Rectal smooth muscle tissue (tissue), 1 donor: ENCODE data around the gene ONECUT2.

Experiments
- H3K27ac ChIP-seq: one replicate; pipeline ENCODE4 v1.7.0; 2013; ENCODE audit warnings: low read depth, low read length, inconsistent platforms
- H3K27me3 ChIP-seq: one replicate; pipeline ENCODE4 v1.7.0; 2013; ENCODE audit warnings: low read length; ENCODE audit not compliant: control insufficient read depth, insufficient read depth
- H3K36me3 ChIP-seq: one replicate; pipeline ENCODE4 v1.7.0; 2013; ENCODE audit warnings: low read length; ENCODE audit not compliant: control insufficient read depth, insufficient read depth
- H3K4me1 ChIP-seq: one replicate; pipeline ENCODE4 v1.7.0; 2013; ENCODE audit warnings: low read length; ENCODE audit not compliant: control insufficient read depth, insufficient read depth
- H3K4me3 ChIP-seq: one replicate; pipeline ENCODE4 v1.7.0; 2013; ENCODE audit warnings: low read length
- H3K9ac ChIP-seq: one replicate; pipeline ENCODE4 v1.7.0; 2013; ENCODE audit warnings: low read length

The ONECUT2 gene

DNA sequence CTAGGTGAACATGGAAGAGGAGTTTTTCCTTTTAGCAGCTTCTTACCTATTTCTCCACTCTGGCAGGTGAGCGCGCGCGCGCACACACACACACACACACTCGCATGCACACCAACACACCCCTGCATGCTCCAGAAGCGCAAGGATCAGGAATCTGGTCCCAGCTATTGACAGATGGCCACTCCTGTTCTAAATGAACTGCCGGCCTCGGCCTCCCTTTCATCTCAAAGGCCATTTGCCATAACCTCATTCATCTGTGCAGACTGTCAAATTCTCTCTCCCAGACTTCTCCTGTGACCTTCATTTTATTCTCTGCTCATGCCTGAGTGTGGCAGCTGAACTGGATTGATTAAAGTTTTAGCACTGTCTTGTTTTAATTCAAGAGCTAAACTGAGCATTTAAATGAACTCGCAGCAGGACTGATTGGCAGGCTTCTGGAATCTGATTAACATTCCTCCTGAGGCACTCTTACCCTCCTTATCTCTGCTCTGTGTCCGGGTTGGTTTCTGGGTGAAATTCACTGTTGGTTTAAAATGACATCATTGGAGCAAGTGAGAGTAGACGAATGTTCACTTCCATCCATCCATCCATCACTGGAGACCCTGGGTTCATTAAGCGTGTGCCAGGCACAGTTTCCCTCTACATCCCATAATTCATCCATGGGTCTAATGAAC, 92.5 kb downstream of the ONECUT2 start:
- Histone ChIP-seq H3K9ac (no peak overlapping the region), H3K27me3 (no peaks in the 10 kb centered on the region), H3K4me3 (no peak overlapping the region), H3K27ac (no peak overlapping the region), H3K36me3 (no peaks in the 10 kb centered on the region), H3K4me1 (no peaks in the 10 kb centered on the region)

DNA sequence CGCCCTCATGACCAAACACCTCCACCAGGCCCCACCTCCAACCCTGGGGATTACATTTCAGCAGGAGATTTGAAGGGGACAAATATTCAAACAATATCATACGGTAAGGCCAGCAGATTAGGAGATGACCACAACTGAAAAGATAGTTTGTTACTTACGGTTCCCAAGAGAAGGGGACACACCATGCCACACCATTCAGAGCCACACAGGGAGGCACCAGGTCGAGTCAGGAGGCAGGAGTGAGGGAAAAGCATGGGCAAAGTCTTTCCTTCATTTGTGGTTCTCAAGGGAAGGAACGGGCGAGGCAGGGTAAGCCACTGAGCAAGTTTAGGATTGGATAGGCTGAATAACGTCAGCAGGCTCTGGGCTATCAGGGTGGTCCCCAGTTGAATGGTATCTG, 94.0 kb downstream of the ONECUT2 start:
- H3K27ac ChIP-seq: no peak overlapping the region
- H3K27me3 ChIP-seq: no peaks in the 10 kb centered on the region
- H3K4me1 ChIP-seq: no peaks in the 10 kb centered on the region
- no peaks in the 10 kb centered on the region for H3K36me3 ChIP-seq
- H3K9ac ChIP-seq: no peak overlapping the region
- H3K4me3 ChIP-seq: no peak overlapping the region

DNA sequence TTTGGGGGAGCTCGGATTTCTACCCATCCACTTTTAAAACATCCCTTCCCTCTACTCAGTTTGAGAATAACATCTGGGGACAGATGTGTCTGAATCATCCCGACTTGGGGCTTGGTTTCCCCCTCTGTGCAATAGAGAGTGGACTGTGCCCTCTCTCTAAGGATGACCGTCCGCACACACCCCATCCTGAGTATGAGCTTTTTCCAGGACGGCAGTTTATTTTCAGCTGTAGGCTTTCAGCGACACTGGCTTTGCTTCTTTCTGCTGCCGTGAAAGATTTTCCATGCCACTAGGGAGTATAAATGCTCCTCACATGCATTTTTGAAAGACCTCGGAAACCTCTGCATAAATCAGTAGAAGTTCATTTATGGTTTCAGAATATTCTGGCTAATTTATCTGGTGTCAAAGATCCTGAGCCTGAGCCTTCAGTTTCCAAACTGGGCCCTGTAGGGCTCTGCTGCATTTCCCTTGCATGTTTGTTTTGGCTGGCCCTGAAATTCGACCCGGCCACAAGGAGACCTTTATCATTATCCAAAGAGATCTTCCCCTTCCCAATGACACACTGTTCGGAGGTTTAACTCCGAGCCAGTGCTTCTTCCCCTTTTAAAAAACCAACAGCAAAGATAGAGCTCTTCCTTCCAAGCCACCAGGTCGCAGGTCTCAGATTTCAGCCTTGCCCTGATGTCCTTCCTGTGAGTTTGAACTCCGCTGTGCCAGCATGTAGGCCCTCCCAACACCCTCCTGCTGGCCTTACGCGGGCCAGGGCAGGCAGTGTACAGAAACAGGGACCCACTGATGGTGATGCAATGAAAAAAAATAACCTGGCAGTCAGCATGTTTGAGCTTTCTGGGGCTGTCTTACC, 98.1 kb downstream of the ONECUT2 start:
- H3K27ac ChIP-seq: no peak overlapping the region
- no peak overlapping the region for H3K4me3 ChIP-seq
- no peak overlapping the region for H3K9ac ChIP-seq
- no peaks in the 10 kb centered on the region for H3K27me3 ChIP-seq
- H3K4me1 ChIP-seq: no peaks in the 10 kb centered on the region
- no peaks in the 10 kb centered on the region for H3K36me3 ChIP-seq

DNA sequence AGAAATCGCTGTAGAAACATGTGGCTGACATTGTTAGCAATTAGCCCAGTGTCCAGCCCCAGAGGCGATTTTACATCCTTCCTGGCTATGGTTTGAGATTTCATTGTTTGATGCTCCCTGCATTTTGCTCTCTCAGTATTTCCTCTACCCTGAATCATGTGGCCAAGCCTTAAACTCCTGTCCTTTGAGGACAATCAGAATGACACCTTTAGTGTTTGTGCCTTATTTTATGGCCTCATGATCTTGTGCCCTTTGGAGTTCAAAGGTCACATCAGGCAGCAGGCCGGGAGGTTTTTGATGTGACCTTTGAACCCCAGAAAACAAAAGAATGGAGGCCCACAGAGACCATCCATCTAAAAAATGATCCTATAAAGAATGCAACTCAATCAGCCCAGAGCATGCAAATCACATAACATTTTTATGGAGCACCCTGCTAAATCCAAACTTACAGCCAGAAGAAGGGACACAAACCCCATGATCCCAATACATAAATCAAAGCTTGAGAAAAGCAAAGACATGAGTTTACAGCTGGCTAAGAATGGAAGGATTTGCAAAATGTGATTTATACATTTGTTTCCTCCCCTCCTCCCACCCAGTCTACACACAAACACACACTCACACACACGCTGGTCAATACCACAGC, 98.8 kb downstream of the ONECUT2 start:
- Histone ChIP-seq H3K4me1 (no peaks in the 10 kb centered on the region), H3K27me3 (no peaks in the 10 kb centered on the region), H3K4me3 (no peak overlapping the region), H3K9ac (no peak overlapping the region), H3K27ac (no peak overlapping the region), H3K36me3 (no peaks in the 10 kb centered on the region)

DNA sequence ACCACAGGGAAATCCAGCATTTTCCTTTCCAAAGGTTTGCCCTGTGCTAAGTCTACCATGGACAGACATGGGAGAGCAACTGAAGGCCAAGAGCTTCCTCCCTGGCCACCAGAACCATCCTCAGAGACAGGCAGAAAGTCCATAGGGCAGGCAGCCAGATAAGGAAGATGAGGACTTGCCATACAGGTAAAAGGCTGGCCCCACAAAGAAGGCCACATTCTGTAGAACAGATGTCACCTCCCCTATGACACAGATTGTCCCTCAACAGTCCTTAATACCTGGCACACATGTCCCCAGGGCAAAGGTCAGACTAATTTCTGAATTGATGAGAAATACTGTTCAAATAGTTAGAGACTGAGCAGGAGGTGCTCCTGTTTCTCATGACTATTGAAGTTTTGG, 99.3 kb downstream of the ONECUT2 start:
- Histone ChIP-seq H3K27me3 (no peaks in the 10 kb centered on the region), H3K9ac (no peak overlapping the region), H3K4me1 (no peaks in the 10 kb centered on the region), H3K27ac (no peak overlapping the region), H3K36me3 (no peaks in the 10 kb centered on the region), H3K4me3 (no peak overlapping the region)

DNA sequence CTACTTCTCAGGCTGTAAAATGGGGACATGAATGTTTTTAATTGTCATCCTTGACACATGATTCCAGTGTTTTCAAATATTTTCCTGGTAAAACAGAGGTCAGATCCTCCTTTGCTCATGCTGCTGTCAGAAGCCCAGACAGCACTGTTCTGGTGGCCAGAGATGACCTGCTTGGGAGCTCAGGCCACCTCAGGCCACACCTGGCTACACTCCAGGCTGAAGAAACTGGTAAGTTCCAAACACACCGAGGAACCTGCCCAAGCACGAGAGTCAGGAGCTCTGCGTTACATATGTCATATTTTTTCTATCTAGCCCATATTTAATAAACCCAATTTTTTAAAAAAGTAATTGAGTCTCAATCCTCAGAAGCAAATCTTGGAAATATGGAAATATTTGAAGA, 103.4 kb downstream of the ONECUT2 start:
- H3K4me1 ChIP-seq: no peaks in the 10 kb centered on the region
- no peak overlapping the region for H3K4me3 ChIP-seq
- H3K9ac ChIP-seq: no peak overlapping the region
- H3K27ac ChIP-seq: no peak overlapping the region
- no peaks in the 10 kb centered on the region for H3K27me3 ChIP-seq
- no peaks in the 10 kb centered on the region for H3K36me3 ChIP-seq

DNA sequence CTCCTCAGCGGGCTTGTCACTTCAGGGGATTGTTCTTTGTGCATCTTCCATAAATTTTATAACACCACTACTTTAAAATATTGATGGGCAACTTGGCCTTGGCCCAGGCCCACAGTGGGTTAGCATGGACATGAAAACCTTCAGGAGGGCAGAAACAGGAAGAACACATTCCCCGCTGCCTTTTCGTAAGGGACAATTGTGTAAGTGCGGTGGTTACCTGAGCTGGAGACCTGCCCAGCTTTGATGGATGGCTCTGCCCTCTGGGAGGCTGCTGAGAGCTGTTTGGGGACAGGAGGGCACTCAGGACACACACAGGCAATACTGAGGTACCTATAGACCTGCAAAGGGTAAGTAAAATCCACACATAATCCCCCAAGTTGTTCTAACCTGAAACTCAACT, 104.5 kb downstream of the ONECUT2 start:
- H3K36me3 ChIP-seq: no peaks in the 10 kb centered on the region
- H3K27ac ChIP-seq: no peak overlapping the region

More for the DNA sequence above, 104.5 kb downstream of the ONECUT2 start:
- Histone ChIP-seq H3K27me3 (no peaks in the 10 kb centered on the region), H3K4me1 (no peaks in the 10 kb centered on the region), H3K9ac (no peak overlapping the region), H3K4me3 (no peak overlapping the region)
